HG03139 (cell line): ENCODE results near the gene LRGUK.
"Not testable (repeated sequence)": the region's sequence is repeated elsewhere in the genome, so short reads cannot be mapped to it uniquely, and the experiment has no call there.

ENCODE experiments used
- ATAC-seq: cut with Tn5 transposase; IDR thresholded peaks from one replicate; pipeline ENCODE4 v1.9.1; 2021; ENCODE audit not compliant: unreplicated experiment

LRGUK gene, protein sequence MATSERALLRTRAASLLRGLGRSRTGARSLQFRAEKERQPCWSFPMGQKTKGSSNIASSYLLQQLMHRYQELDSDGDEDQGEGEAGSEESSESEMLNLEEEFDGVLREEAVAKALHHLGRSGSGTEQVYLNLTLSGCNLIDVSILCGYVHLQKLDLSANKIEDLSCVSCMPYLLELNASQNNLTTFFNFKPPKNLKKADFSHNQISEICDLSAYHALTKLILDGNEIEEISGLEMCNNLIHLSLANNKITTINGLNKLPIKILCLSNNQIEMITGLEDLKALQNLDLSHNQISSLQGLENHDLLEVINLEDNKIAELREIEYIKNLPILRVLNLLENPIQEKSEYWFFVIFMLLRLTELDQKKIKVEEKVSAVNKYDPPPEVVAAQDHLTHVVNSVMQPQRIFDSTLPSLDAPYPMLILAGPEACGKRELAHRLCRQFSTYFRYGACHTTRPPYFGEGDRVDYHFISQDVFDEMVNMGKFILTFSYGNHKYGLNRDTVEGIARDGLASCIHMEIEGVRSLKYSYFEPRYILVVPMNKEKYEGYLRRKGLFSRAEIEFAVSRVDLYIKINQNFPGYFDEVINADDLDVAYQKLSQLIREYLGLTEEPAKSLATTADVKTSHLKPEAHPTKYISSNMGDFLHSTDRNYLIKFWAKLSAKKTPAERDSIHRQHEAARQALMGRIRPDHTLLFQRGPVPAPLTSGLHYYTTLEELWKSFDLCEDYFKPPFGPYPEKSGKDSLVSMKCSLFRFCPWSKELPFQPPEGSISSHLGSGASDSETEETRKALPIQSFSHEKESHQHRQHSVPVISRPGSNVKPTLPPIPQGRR

DNA sequence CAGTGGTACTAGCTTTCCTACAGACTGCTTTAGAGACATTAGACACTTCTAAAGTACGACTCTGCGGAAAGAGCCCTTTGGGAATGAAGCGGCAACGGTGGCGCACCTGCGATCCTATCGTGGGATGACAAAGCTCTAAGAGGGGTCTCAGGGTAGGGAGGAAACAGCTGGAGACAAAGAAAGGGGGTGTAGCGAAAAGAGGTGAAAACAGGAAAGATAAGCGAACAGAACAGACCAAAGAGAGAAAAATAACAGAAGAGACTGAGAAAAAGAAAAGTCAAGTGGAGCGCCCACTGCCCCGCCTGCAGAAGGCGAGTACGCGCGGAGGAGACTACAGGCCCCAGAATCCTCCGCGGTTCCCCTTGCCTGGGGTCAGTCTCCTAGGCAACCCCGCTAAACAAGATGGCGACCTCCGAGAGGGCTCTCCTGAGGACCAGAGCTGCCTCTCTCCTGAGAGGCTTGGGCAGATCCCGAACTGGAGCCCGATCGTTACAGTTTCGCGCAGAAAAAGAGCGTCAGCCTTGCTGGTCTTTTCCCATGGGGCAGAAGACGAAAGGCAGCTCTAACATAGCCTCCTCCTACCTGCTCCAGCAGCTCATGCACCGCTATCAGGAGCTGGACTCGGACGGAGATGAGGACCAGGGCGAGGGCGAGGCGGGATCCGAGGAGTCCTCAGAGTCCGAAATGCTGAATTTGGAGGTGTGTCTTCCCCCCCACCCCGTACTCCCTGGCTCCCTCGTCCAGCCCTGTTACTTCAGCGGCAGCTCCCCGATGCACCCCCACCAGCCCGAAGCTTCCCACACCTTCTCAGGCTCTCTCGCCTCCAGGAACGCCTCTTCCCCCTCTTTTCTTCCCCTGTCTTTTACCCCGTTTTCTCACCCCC, at the start of gene LRGUK:
Gene LRGUK (plus strand): TSS at position 375 of the 883 bp plus-strand sequence. CDS start 28 bp downstream, at position 403.
- peak; percentile 100 for ATAC-seq

DNA sequence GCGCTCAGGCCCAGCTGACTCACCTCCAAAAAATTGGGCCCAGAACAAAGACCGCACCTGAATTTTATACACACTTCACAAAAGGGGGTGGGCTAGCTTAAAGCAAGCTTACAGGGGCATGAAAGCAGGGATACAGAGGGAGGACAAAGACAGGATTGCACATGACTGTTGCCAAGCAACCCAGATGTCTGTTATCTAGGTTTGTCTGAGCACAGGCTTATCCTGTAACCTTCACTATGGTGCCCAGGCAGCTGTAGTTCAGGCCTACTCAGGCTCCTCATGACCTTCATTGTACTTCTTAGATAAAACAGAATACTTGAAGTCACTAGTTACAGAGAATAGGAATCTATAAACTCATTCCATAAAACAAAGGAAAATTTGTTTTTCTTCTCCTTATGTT, 49.6 kb upstream of the LRGUK start:
- not testable (repeated sequence) for ATAC-seq

DNA sequence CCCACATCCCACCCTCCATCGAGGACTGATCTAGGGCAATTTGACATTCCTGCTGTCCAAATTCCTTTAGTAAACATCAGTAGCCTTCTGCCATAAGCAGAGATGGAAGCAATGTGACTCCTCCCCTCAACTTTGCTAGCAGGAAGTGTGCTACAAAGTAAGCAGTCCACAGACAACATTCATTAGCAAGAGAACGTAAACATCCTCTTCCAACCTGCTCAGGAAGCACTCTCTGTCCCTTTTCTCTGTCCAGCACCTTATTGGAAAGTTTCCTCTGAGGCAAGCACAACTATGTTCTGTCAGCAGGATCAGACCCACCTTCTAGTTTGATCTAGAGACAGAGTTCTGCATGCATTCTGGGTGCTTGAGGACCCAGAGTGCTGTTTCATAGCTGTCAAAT, 48.1 kb upstream of the LRGUK start:
- no peak for ATAC-seq

DNA sequence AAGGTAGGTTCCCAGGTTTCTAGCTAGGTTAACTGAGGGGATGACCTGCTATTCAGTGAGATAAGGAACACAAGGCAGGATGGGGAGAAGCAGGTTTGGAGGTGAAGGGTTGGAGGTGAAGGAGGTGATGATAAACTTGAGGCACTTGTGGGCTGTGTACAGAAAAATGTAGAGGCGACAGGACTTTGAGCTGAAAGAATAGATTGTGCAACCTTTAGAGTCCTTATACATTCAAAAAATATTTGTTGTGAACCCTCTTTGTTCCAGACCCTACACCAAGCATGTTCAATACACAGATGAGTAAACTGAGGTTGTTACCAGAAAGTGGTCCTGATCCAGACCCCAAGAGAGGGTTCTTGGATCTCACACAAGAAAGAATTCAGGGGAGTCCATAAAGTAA, 45.4 kb upstream of the LRGUK start:
- no peak for ATAC-seq

DNA sequence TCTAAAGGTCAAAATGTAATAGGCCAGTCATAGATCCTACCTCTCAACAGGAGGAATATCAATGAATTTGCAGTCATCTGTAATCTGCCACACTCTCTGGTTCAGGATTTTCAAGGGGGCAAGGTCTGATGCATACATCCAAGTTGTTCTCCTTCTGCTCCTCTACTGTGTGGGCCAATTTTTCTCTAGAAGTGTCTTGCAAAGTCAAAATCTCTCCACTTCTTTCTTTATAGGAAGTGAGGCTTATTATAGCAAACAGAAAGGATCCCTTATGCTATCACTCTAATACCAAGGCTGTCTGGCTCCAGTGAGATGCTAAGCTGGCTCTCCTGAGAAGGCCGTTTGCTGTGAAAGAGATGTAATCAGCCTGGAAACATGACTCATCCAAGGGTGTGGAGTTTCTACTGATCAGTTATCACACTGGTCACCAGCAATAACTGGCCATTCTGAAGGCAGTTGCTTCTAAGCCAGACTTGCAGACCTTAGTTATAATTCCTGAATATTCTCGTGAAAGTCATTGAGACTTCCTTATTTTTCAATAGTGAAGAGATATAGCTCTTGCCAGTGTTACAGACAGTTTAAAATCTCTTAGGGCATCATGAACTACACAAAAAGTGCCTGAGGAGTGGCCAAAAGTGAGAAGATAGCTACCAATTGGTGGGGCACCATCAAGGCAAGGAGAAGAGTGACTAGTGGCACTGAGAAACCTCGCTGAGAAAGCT, 43.2 kb upstream of the LRGUK start:
- ATAC-seq, result no peak

DNA sequence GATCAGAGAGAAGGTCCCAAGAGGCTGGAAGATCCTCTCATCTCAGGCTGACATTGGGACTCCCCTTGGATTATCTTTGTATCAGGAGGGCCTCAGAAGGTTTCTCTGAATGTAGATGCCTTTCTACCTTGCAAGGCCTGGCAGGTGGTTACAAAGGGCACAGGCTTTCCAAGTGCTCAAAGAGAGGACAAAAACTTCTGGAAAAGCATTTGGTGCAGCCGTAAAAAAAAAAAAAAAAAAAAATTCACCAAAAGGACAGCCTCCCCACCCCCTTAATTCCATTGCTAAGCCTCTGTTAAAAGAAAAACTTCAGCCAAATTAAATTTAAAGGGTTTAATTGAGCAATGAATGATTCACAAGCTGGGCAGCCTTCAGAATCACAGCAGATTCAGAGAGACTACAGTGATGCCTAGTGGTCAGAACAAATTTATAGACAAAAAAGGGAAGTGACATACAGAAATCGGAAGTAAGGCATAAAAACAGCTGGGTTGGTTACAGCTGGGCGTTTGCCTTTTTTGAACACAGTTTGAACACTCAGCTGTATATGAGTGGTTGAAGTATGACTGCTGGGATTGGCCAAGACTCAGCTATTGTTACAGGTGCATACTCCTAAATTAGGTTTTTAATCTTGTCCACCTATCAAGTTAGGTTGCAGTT, 42.5 kb upstream of the LRGUK start:
- peak; percentile 73 for ATAC-seq

DNA sequence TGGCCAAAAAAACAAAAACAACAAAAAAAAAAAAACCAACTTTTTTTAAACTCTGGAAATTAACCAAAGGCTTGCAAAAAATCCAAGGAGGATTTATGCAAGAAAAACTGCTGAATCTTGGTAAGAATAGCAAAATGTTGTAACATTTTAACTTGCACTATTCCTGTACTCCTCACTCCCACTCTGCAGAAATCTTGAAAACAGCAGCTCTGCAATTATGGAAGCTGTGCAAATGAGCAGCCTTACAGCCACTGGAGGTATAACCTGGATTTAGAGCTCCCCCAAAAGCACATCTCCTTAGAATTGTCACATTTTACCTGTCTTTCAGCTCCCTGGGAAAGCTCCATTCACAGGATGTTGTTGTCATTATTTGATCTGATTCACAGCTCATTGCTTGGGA, 41.8 kb upstream of the LRGUK start:
- ATAC-seq, result no peak

DNA sequence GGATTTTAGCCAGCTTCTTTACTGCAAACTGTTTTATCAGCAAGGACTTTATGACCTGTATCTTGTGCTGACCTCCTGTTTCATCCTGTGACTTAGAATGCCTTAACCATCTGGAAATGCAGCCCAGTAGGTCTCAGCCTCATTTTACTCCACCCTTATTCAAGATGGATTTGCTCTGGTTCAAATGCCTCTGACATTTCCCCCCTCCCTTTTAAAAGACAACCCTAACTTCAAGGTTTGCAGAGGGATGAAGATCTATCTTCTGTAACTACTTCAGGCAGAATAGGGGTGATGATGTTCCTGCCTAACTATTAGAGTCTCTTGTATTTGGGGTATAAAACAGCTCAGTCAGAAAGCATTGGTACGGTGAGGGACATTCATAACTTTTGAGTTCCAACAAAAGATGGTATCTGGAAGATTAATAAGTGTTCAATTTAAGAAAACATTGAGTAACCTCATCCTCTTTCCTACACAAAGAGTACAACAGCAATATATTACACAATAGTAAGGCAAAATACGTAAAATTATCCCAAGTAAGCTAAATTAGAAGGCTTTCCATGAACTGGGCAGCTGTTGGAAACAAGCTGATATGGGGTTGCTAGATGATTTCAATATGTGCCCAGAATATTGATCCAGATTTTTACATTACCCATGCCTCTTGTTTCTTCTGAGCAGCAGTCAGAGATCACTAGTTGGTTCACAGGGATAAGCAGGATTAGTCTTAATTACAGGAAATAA, 40.0 kb upstream of the LRGUK start:
- no peak for ATAC-seq

DNA sequence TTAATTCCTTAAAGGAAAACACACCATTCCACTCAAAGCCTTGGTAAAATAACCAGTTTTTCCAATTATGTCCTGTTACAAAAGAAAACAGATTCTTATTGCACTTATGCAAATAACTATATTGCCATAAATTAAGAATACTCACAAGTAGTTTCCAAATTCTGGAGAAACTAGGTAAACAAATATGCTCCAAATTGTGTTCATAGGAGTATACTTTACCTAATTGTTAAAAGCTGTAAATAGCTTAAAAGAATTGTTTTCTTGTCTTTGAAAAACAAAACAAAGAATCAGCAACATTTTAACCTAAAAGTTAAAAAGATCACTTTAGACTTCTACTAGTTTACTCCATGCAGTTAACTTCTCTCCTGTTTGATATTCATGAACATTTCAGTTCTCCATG, 38.9 kb upstream of the LRGUK start:
- ATAC-seq, result no peak

DNA sequence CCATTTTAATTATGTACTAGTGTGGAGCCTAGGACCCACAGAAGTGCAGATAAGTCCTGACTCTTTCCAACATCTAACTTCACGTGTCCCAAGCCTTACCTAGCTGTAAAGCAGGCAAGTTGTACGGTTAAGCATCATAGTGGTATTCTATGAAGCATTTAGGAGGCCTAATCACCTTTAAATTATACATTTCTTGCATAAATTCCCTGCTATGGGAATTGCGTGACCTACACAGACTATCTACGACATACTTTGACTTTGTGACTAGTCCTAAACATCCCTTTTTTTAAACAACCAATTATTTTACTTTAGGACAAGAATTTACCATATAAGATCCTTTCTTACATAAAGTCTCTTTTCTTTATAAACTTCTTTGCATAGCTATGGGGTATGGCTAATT, 37.7 kb upstream of the LRGUK start:
- no peak for ATAC-seq

DNA sequence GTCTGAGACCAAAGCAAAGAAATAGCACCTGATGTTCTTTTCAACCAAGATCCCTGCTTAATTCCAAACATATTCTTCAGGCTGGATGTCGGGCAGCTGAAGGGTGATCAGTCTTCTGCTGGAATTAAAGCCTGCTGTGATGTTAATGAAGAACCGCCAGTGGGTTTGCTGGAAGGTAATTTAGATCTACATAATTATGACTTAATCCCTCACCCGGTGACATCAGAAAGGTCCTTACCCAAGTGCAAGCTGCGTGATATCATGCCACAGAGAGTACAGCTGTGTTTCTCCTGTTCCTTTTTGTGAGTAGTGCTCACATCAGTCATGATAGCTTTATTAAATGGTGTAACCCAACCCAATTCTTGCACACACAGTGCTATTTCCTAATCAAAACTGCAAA, 29.1 kb upstream of the LRGUK start:
- ATAC-seq, result no peak

DNA sequence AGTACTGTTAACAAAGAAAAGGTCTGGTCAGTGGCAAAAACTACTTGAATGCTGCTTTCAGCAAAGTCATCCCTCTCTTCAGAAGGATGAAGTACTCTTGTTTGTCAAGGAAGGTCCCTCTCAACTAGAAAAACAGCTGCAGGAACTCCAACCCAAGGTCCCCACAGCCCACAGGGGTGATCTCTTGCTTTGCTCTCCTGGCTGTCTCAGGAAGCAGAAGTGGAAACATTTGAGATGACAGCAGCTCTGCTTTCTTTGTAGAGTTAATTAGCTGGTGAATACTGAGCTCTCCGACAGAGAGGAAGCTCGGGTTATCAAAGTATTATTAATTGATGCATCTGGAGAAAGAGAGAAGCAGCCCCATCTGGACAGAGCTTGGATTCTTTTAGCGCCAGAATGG, 25.4 kb upstream of the LRGUK start:
- no peak for ATAC-seq

DNA sequence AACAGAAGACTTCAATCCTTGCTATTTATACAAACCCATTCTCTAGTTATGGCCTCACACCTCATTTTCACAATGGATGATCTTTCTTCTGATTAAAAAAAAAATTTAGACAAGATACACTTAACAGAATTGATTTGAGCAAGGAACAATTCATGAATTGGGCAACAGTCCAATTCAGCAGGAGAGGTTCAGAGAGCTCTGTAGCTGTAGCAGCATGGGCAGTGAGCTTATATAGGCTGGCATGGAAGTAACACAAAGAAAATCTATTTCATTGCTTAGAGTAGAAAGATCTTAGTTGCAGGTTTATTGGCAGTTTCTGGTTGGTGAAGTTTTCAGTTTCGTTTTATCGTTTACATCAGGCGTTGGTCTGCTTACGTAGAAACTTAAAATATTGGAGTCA, 23.0 kb upstream of the LRGUK start:
- no peak for ATAC-seq

DNA sequence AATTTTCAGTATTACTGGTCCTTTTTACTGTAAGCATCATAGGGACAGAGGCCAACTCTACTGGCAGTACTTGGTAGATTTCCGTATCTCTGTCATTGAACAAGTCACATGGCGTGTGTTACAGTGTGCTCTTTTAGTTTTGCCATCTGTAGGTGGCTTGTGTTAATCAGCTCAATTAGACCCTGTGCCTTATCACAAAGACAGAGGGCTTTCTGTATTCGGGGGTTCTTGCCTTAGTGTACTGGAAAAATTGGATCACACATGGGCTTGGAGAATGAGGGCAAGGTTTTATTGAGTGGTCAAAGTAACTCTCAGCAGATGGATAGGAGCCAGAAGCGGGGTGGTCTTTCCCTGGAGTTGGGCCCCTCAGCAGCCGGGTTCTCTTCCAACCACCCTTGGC, 21.3 kb upstream of the LRGUK start:
- ATAC-seq, result no peak

DNA sequence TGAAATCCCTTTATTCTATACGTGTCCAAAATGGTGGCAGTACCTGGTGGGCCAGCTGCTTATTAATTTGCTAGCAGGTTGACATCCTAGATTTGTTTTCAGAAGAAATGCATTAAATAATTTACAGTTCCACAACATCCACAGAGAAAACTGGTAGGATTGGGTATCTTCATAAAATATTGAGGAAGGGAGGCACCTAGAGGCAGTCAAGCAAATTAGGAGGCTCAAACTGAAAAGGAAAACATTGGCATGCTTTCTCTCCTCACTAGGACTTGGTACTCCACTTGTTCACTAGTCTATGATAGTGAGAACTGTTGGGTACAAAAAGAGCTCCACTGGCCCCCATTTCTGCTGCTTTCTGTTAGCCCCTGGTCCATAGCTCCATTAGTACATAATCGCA, 18.3 kb upstream of the LRGUK start:
- no peak for ATAC-seq

DNA sequence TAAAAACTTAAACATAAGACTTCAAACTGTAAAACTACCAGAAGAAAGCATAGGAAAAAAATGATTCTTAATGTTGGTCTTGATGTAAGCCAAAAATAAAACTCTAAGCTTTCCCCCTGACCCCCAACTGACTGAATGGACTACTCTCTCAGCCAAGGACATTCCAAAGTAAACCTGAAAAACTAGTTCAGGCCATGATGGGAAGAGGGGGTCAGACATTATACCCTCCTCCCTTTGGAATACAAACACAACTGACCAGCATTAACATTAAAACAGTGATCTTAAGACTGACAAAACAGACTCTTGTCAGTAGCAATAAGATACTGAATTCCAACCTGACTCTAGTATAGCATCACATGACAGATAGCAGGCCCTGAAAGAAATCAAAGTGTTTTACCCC, 13.5 kb upstream of the LRGUK start:
- no peak for ATAC-seq

DNA sequence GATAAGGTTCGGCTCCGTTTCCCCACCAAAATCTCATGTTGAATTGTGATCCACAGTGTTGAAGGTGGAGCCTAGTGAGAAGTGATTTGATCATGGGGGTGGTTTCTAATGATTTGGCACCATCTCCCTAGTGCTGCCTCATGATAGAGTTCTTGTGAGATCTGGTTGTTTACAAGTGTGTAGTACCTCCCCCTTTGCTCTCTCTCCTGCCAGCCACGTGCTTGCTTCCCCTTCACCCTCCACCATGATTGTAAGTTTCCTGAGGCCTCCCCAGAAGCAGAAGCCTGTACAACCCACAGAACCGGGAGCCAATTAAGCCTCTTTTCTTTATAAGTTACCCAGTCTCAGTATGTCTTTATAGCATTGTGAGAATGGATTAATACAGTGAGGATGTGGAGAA, 12.1 kb upstream of the LRGUK start:
- ATAC-seq, result no peak

DNA sequence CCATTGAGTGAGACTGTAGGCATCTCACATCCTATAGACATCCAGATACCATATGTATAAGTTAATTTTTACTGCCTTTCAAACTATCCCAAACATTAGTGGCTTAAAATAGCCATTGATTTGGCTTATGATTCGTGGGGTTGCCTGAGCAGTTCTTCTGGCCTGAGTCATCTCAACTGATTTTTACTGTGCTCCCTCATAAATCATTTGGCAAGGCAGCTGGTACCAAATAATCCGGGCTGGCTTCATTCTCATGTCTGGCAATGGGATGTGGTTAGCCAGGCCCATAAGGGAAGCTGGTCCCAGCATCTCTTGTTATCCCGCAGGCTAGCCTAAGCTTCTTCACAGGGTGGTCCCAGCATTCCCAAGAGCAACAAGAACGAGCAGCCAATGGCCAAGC, 6.7 kb upstream of the LRGUK start:
- no peak for ATAC-seq

DNA sequence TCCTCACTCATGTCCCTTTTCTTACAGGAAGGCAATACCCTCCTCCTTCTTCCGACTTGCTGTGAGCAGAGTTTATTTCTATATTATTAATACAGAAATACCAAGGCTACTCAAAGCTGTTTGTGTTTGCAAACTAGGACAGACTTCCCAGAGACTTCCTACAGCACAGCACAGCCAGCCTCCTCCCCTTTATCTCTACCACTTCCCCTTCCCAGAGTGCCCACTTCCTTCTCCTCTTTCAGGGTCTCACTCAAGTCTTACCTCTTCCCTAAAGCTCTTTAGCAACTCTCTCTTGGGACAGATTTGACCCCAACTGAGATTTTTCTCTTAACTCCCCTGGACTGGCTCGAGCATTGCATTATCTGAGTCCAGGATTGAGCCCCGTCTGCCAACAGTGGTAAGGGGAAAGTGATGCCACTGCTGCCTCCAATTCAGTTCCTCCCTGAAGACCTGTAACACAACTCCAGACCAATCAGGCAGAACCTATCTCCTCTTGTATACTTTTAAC, 5.5 kb upstream of the LRGUK start:
- ATAC-seq, result no peak
